ENCODE results near the gene DLG2.
"Not testable (repeated sequence)": the region's sequence is repeated elsewhere in the genome, so short reads cannot be mapped to it uniquely, and the experiment has no call there.

DLG2 gene

GRCh38 chr11:85431319-85431718, 195.8 kb downstream of the DLG2 start:
- DNase-seq, result no peak

GRCh38 chr11:85423794-85424193, 203.3 kb downstream of the DLG2 start:
- DNase-seq, result no peak

- DNase-seq, result no peak
Measured at GRCh38 chr11:85423316-85423715, 203.8 kb downstream of the DLG2 start.

- no peak for DNase-seq
Measured at GRCh38 chr11:85414175-85414574, 213.0 kb downstream of the DLG2 start.

- DNase-seq, result no peak
Measured at GRCh38 chr11:85407648-85408047, 219.5 kb downstream of the DLG2 start.

- DNase-seq, result no peak
Measured at GRCh38 chr11:85406841-85407240, 220.3 kb downstream of the DLG2 start.

- DNase-seq, result no peak
Measured at GRCh38 chr11:85406316-85406715, 220.8 kb downstream of the DLG2 start.

- not testable (repeated sequence) for DNase-seq
Measured at GRCh38 chr11:85395515-85396055, 231.6 kb downstream of the DLG2 start.

- no peak for DNase-seq
Measured at GRCh38 chr11:85394283-85394682, 232.9 kb downstream of the DLG2 start.

GRCh38 chr11:85391141-85391540, 236.0 kb downstream of the DLG2 start:
- no peak for DNase-seq

- DNase-seq, result no peak
Measured at GRCh38 chr11:85385547-85385946, 241.6 kb downstream of the DLG2 start.

GRCh38 chr11:85385111-85385510, 242.0 kb downstream of the DLG2 start:
- no peak for DNase-seq

GRCh38 chr11:85379066-85379465, 248.1 kb downstream of the DLG2 start:
- DNase-seq, result no peak

GRCh38 chr11:85377901-85378300, 249.2 kb downstream of the DLG2 start:
- DNase-seq, result no peak

GRCh38 chr11:85359859-85360258, 267.3 kb downstream of the DLG2 start:
- DNase-seq, result no peak

GRCh38 chr11:85355921-85356320, 271.2 kb downstream of the DLG2 start:
- DNase-seq, result no peak

- not testable (repeated sequence) for DNase-seq
Measured at GRCh38 chr11:85349539-85349938, 277.6 kb downstream of the DLG2 start.

GRCh38 chr11:85348945-85349344, 278.2 kb downstream of the DLG2 start:
- DNase-seq, result no peak

- no peak for DNase-seq
Measured at GRCh38 chr11:85347291-85347690, 279.9 kb downstream of the DLG2 start.

GRCh38 chr11:85346484-85346883, 280.7 kb downstream of the DLG2 start:
- DNase-seq, result no peak

GRCh38 chr11:85340846-85341245, 286.3 kb downstream of the DLG2 start:
- DNase-seq, result not testable (repeated sequence)

- peak; percentile 16 for DNase-seq
Measured at GRCh38 chr11:85318573-85318972, 308.6 kb downstream of the DLG2 start.

GRCh38 chr11:85316967-85317366, 310.2 kb downstream of the DLG2 start:
- peak; percentile 15 for DNase-seq

- DNase-seq, result no peak
Measured at GRCh38 chr11:85313741-85314140, 313.4 kb downstream of the DLG2 start.

GRCh38 chr11:85310479-85310878, 316.7 kb downstream of the DLG2 start:
- DNase-seq, result no peak

GRCh38 chr11:85307366-85307765, 319.8 kb downstream of the DLG2 start:
- DNase-seq, result no peak

Measured in hematopoietic multipotent progenitor cell treated with erythropoietin and hydrocortisone succinate and interleukin-3 and kit ligand, for 6 days (in vitro differentiated cells).